WTC11 (cell line): ENCODE data around the gene CDK4. TPM values are rescaled to one million over a fixed set of nuclear protein-coding genes. Genes with fewer than 3 reads are reported as not detected.

ENCODE experiments used
- ATAC-seq: fragments of 200-7000 bp; cut with Tn5 transposase; 2 replicates; pipeline ENCODE4 v1.10.0; 2021; ENCODE audit warnings: mild to moderate bottlenecking, moderate library complexity
- CTCF ChIA-PET: fragments of 300-600 bp; sonication (Branson Sonifier 250); formaldehyde crosslinking; loops from one replicate; lab custom pipeline; 2021; ENCODE audit warnings: antibody characterized with exemption; lab: Charles Lee
- POLR2A ChIA-PET: fragments of 350-600 bp; sonication (Branson Sonifier 250); formaldehyde crosslinking; loops from one replicate; lab custom pipeline; 2021; ENCODE audit warnings: antibody characterized with exemption; lab: Charles Lee
- DNase-seq: peaks from one replicate; pipeline ENCODE4 v3.0.0; 2021; ENCODE audit warnings: low spot score
- H3K27ac Mint-ChIP-seq: 2 replicates; pipeline ENCODE4 v1.8.0; 2021; ENCODE audit warnings: mixed read lengths
- H3K27me3 Mint-ChIP-seq: 2 replicates; pipeline ENCODE4 v1.8.0; 2021; ENCODE audit warnings: low read depth, mild to moderate bottlenecking, moderate library complexity, mixed read lengths
- H3K36me3 Mint-ChIP-seq: 2 replicates; pipeline ENCODE4 v1.8.0; 2021; ENCODE audit warnings: mixed read lengths
- H3K4me1 Mint-ChIP-seq: 2 replicates; pipeline ENCODE4 v1.8.0; 2022; ENCODE audit warnings: mixed read lengths
- H3K4me3 Mint-ChIP-seq: 2 replicates; pipeline ENCODE4 v1.8.0; 2021; ENCODE audit warnings: mild to moderate bottlenecking, moderate library complexity, mixed read lengths
- H3K9me3 Mint-ChIP-seq: 2 replicates; pipeline ENCODE4 v1.8.0; 2021; ENCODE audit warnings: mixed read lengths
- ELF4 ChIP-seq: sonication (generic); formaldehyde crosslinking; IDR thresholded peaks from 2 replicates; pipeline ENCODE4 v1.8.1; 2022; ENCODE audit warnings: low read depth, mild to moderate bottlenecking, moderate library complexity, missing genetic modification reagents
- PRDM15 ChIP-seq: sonication (generic); formaldehyde crosslinking; IDR thresholded peaks from 2 replicates; pipeline ENCODE4 v1.8.0; 2022; ENCODE audit warnings: missing genetic modification reagents
- ZNF232 ChIP-seq: sonication (generic); formaldehyde crosslinking; IDR thresholded peaks from 2 replicates; pipeline ENCODE4 v1.8.0; 2022; ENCODE audit warnings: mild to moderate bottlenecking, missing genetic modification reagents
- ZNF263 ChIP-seq: sonication (generic); formaldehyde crosslinking; IDR thresholded peaks from 2 replicates; pipeline ENCODE4 v1.8.1; 2022; ENCODE audit warnings: low read depth, mild to moderate bottlenecking, moderate library complexity, missing genetic modification reagents
- ZNF416 ChIP-seq: fragments of 250-450 bp; sonication (Bioruptor Pico); IDR thresholded peaks from 2 replicates; pipeline ENCODE4 v1.9.0; 2021; ENCODE audit warnings: mild to moderate bottlenecking, inconsistent platforms
- total RNA-seq: library from RNA; stranded (reverse); gene quantifications from 3 replicates; pipeline ENCODE4 v1.2.3, GENCODE V29; 2021
- TF ChIP-seq, protein P1 (sequence below): sonication (generic); formaldehyde crosslinking; conservative IDR thresholded peaks from 2 replicates; pipeline ENCODE4 v1.8.1; 2022; ENCODE audit warnings: mild to moderate bottlenecking, missing genetic modification reagents
- TF ChIP-seq, protein P2 (sequence below): sonication (generic); formaldehyde crosslinking; IDR thresholded peaks from 2 replicates; pipeline ENCODE4 v1.8.1; 2023; ENCODE audit warnings: mild to moderate bottlenecking, missing genetic modification reagents, moderate library complexity
- TF ChIP-seq, protein P3 (sequence below): sonication (generic); formaldehyde crosslinking; IDR thresholded peaks from 2 replicates; pipeline ENCODE4 v1.8.1; 2023; ENCODE audit warnings: mild to moderate bottlenecking, missing genetic modification reagents
- TF ChIP-seq, protein P4 (sequence below): sonication (generic); formaldehyde crosslinking; conservative IDR thresholded peaks from 2 replicates; pipeline ENCODE4 v1.8.1; 2023; ENCODE audit warnings: mild to moderate bottlenecking, low read depth, missing genetic modification reagents, moderate library complexity

CDK4 gene
- total RNA-seq, 1 experiment from 2014 or later, result 152 TPM

DNA sequence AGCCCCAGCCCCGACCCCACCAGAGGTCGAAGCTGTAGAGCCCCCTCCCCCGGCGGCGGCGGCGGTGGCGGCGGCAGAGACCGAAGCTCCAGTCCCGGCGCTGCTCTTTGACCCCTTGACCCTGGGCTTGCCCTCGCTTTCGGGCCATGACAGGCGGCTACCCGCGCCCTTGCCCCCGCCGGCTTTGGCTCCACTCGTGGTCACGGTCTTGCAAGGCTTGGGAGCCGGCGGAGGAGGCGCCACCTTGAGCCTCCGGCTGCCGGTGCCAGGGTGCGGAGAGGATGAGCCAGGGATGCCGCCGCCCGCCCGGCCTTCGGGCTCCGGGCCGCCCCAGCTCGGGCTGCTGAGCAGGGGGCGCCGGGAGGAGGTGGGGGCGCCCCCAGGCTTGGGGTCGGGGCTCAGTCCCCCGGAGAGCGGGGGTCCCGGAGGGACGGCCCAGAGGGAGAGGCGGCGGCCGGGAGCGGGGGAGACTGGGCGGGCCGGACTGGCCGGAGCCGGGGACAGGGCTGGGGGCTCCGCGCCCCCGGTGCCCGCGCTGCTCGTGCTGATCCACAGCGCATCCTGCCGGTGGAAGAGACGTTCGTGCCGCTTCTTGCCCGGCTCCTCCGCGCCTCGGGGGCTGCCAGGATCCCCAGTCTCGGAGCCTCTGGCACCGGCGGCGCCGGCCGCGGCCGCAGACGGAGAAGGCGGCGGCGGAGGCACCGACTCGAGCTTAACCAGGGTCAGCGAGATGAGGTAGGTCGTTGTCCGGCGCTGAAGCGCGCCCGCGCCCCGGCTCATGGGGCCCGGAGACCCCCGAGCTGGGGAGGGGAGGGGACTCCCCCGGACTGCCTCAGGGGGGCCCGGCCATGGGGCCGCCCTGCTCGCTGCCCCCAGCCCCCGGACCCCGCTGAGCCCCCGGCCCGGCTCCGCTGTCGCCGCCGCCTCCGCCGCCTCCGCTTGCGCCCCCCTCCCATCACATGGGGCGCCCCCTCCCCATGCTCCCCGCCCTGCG is 14.3 kb downstream of the CDK4 start:
- peaks cover 95% of the 10 kb centered on the region for H3K27me3 Mint-ChIP-seq
- no peak overlapping the region for H3K27ac Mint-ChIP-seq
- no peaks in the 10 kb centered on the region for H3K36me3 Mint-ChIP-seq
- TF ChIP-seq ZNF263 (CRISPR knock-in tag), result no peak
- peaks cover 28% of the 10 kb centered on the region for H3K4me1 Mint-ChIP-seq
- ChIA-PET POLR2A (interaction anchor here (0.9 to 1.7 kb wide), 4 partner anchors 11 to 34 kb away, joined by 3 to 6 read pairs (median 4); partner anchors contain the start of genes CDK4, EEF1AKMT3 and METTL1), CTCF (interaction anchor here (0.5 to 6.6 kb wide), 16 partner anchors 8 to 495 kb away, joined by 3 to 146 read pairs (median 6); partner anchors contain the start of genes B4GALNT1 and OS9)
- no peaks in the 10 kb centered on the region for H3K9me3 Mint-ChIP-seq
- peak overlapping the region; percentile 75; the same call in 1 of the 2 replicates for H3K4me3 Mint-ChIP-seq
- ATAC-seq (peak; percentile 2; the same call in 1 of the 2 replicates), DNase-seq (peak; percentile 54)

GRCh38 chr12:57736741-57737466 is 15.2 kb downstream of the CDK4 start:
- POLR2A ChIA-PET, result interaction anchor here (0.6 to 2.2 kb wide), 6 partner anchors 8 to 170 kb away, joined by 3 to 12 read pairs (median 4); partner anchors contain the start of genes CDK4, EEF1AKMT3, METTL1 and TSPAN31
- no peaks in the 10 kb centered on the region for H3K36me3 Mint-ChIP-seq
- no peak overlapping the region for H3K27ac Mint-ChIP-seq
- H3K4me1 Mint-ChIP-seq, result peaks cover 25% of the 10 kb centered on the region
- H3K4me3 Mint-ChIP-seq, result peak overlapping the region; percentile 75
- peaks cover 95% of the 10 kb centered on the region for H3K27me3 Mint-ChIP-seq
- ATAC-seq (peak; percentile 4; the same call in 1 of the 2 replicates), DNase-seq (no peak)
- CTCF ChIA-PET, result interaction anchor here (0.5 to 6.6 kb wide), 21 partner anchors 8 to 980 kb away, joined by 3 to 146 read pairs (median 6); partner anchors contain the start of genes B4GALNT1, CYP27B1, OS9 and PIP4K2C
- TF ChIP-seq PRDM15 (CRISPR knock-in tag), result peak; percentile 73
- TF ChIP-seq, protein P1, sequence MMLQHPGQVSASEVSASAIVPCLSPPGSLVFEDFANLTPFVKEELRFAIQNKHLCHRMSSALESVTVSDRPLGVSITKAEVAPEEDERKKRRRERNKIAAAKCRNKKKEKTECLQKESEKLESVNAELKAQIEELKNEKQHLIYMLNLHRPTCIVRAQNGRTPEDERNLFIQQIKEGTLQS (CRISPR knock-in tag), result no peak
- no peaks in the 10 kb centered on the region for H3K9me3 Mint-ChIP-seq

DNA sequence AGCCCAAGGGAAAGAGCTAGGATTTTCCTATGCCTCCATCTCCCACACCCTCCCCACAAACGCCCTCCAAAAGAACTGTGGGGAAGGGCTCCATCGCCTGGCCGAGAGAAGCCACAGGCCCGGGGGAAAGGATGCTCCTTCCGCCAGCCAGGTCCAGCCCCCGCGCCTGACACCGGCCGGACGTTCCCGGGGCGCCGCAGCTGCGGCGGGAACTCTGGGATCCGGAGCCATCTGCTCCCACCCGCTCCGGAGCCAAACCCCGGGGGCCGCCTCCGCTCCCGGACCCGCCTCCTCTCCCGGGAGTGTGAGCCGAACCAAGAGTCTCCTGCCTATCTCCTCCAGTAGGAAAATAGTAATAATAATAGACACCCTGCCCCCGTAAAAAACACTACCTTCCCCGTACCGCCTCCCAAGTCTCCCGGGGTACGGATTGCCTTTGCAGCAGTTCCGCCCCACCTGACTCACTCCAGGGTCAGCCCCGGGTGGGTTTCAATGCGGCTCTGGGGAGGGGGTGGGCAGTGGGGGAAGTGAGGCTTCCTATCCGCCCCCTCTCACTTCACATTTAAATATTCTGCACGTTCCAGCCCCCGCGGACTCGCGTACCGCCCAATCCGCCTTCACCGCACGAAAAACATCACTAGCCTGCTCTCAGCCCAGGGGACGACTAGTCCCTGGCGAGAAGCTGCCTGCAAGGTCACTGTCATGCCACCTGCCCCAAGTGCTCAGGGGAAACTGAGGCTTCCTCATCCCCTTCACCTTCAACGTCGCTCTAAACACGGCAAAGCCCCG is 16.0 kb downstream of the CDK4 start:
- CTCF ChIA-PET, result interaction anchor here (0.6 to 6.6 kb wide), 33 partner anchors 9 to 979 kb away, joined by 3 to 146 read pairs (median 5); partner anchors contain the start of genes ARHGEF25, B4GALNT1, CYP27B1 and DCTN2
- Mint-ChIP-seq H3K9me3 (no peaks in the 10 kb centered on the region), H3K27me3 (peaks cover 95% of the 10 kb centered on the region), H3K27ac (no peak overlapping the region), H3K36me3 (no peaks in the 10 kb centered on the region), H3K4me3 (peak overlapping the region; percentile 75), H3K4me1 (peaks cover 25% of the 10 kb centered on the region)
- POLR2A ChIA-PET, result interaction anchor here (0.6 to 2.2 kb wide), 9 partner anchors 9 to 169 kb away, joined by 3 to 12 read pairs (median 3); partner anchors contain the start of genes EEF1AKMT3, METTL1 and TSPAN31
- DNase-seq, result peak; percentile 80
- ATAC-seq, result peak; percentile 70
- TF ChIP-seq PRDM15 (CRISPR knock-in tag) (peak; percentile 71), ZNF232 (CRISPR knock-in tag) (0 out of 2 replicates have a peak, but pooled peaks have one; percentile 28), ZNF263 (CRISPR knock-in tag) (no peak), ZNF416 (CRISPR knock-in tag) (no peak), ELF4 (CRISPR knock-in tag) (no peak)
- TF ChIP-seq, protein P2, sequence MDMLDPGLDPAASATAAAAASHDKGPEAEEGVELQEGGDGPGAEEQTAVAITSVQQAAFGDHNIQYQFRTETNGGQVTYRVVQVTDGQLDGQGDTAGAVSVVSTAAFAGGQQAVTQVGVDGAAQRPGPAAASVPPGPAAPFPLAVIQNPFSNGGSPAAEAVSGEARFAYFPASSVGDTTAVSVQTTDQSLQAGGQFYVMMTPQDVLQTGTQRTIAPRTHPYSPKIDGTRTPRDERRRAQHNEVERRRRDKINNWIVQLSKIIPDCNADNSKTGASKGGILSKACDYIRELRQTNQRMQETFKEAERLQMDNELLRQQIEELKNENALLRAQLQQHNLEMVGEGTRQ, result 0 out of 2 replicates have a peak, but pooled peaks have one; percentile 27
- TF ChIP-seq, protein P3, sequence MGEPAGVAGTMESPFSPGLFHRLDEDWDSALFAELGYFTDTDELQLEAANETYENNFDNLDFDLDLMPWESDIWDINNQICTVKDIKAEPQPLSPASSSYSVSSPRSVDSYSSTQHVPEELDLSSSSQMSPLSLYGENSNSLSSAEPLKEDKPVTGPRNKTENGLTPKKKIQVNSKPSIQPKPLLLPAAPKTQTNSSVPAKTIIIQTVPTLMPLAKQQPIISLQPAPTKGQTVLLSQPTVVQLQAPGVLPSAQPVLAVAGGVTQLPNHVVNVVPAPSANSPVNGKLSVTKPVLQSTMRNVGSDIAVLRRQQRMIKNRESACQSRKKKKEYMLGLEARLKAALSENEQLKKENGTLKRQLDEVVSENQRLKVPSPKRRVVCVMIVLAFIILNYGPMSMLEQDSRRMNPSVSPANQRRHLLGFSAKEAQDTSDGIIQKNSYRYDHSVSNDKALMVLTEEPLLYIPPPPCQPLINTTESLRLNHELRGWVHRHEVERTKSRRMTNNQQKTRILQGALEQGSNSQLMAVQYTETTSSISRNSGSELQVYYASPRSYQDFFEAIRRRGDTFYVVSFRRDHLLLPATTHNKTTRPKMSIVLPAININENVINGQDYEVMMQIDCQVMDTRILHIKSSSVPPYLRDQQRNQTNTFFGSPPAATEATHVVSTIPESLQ (CRISPR knock-in tag), result no peak
- TF ChIP-seq, protein P4, sequence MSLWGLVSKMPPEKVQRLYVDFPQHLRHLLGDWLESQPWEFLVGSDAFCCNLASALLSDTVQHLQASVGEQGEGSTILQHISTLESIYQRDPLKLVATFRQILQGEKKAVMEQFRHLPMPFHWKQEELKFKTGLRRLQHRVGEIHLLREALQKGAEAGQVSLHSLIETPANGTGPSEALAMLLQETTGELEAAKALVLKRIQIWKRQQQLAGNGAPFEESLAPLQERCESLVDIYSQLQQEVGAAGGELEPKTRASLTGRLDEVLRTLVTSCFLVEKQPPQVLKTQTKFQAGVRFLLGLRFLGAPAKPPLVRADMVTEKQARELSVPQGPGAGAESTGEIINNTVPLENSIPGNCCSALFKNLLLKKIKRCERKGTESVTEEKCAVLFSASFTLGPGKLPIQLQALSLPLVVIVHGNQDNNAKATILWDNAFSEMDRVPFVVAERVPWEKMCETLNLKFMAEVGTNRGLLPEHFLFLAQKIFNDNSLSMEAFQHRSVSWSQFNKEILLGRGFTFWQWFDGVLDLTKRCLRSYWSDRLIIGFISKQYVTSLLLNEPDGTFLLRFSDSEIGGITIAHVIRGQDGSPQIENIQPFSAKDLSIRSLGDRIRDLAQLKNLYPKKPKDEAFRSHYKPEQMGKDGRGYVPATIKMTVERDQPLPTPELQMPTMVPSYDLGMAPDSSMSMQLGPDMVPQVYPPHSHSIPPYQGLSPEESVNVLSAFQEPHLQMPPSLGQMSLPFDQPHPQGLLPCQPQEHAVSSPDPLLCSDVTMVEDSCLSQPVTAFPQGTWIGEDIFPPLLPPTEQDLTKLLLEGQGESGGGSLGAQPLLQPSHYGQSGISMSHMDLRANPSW (CRISPR knock-in tag), result no peak
